ENCODE data around the gene AKAP12. TPM values are rescaled to one million over a fixed set of nuclear protein-coding genes. Genes with fewer than 3 reads are reported as not detected.

Gene AKAP12
- polyA plus RNA-seq, 1 donor from 2014 or later: 21.5 TPM

GRCh38 chr6:151391471-151392413 is 152.0 kb downstream of the AKAP12 start, which contains the start of gene ZBTB2:
ZBTB2 (minus strand) TSS chr6:151391559; CDS start chr6:151373637, 17,922 bp downstream.
- H3K27ac ChIP-seq (ENCODE audit: low read length): peak within 1 kb of the TSS; percentile 94
- H3F3A ChIP-seq (ENCODE audit: insufficient read depth, low read length, poor library complexity, severe bottlenecking): peaks cover 11% of the 10 kb centered on the region
- no peaks in the 10 kb centered on the region for H3K9me3 ChIP-seq (ENCODE audit: low read length)
- peak within 1 kb of the TSS; percentile 86 for H3K4me2 ChIP-seq (ENCODE audit: low read length)
- no peaks in the 10 kb centered on the region for H3K27me3 ChIP-seq (ENCODE audit: insufficient read depth, low read depth, low read length)
- H3K36me3 ChIP-seq (ENCODE audit: insufficient read depth, low read length): no peaks in the 10 kb centered on the region
- peaks cover 60% of the 10 kb centered on the region for H3K79me2 ChIP-seq (replicated peaks; ENCODE audit: insufficient read depth, low read length)
- peak within 1 kb of the TSS; percentile 98 for H3K9ac ChIP-seq (ENCODE audit: low read length)
- H2AFZ ChIP-seq (ENCODE audit: low read depth, low read length): peak within 1 kb of the TSS; percentile 69
- H3K9me2 ChIP-seq (ENCODE audit: insufficient read depth, low read length): no peaks in the 10 kb centered on the region
- peak within 1 kb of the TSS; percentile 95 for H3K4me3 ChIP-seq (ENCODE audit: low read length)
- TF ChIP-seq SMC3 (conservative IDR thresholded peaks at IDR 0.05; ENCODE audit: poor library complexity) (no peak), TAF1 (IDR thresholded peaks at IDR 0.05; ENCODE audit: low read depth) (no peak), EZH2 (IDR thresholded peaks at IDR 0.05; ENCODE audit: borderline replicate concordance, insufficient read depth, low read length, poor library complexity, severe bottlenecking) (no peak), EP300 (conservative IDR thresholded peaks at IDR 0.05; ENCODE audit: poor library complexity, severe bottlenecking) (no peak), RAD21 (conservative IDR thresholded peaks at IDR 0.05) (no peak), POLR2AphosphoS5 (IDR thresholded peaks at IDR 0.05) (peak; percentile 9), MXI1 (conservative IDR thresholded peaks at IDR 0.05; ENCODE audit: poor library complexity, severe bottlenecking) (peak; percentile 79)
- TF ChIP-seq, protein P1, sequence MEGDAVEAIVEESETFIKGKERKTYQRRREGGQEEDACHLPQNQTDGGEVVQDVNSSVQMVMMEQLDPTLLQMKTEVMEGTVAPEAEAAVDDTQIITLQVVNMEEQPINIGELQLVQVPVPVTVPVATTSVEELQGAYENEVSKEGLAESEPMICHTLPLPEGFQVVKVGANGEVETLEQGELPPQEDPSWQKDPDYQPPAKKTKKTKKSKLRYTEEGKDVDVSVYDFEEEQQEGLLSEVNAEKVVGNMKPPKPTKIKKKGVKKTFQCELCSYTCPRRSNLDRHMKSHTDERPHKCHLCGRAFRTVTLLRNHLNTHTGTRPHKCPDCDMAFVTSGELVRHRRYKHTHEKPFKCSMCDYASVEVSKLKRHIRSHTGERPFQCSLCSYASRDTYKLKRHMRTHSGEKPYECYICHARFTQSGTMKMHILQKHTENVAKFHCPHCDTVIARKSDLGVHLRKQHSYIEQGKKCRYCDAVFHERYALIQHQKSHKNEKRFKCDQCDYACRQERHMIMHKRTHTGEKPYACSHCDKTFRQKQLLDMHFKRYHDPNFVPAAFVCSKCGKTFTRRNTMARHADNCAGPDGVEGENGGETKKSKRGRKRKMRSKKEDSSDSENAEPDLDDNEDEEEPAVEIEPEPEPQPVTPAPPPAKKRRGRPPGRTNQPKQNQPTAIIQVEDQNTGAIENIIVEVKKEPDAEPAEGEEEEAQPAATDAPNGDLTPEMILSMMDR (IDR thresholded peaks at IDR 0.05; ENCODE audit: poor library complexity, severe bottlenecking): no peak
- H4K20me1 ChIP-seq (ENCODE audit: insufficient read depth): peaks cover 24% of the 10 kb centered on the region

DNA sequence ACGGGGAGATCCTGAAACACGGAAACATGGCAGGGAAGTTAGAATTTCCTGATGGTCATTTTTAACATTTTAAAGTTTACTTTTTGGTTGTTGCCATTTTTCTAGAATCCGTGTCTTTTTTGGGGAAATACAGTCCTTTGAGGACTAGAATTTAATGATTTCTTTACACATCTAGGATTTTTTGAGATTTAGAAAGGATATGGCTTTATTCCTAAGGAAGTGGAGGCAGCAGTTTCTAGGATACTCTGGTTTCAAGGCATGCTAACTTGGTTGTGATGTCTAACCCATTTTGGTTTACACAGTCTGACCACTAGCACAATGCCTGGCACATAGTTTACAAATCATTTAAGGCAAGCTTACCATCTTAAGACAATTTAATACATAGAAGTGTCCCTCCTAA is 152.7 kb downstream of the AKAP12 start:
- H3F3A ChIP-seq (ENCODE audit: insufficient read depth, low read length, poor library complexity, severe bottlenecking): peaks cover 11% of the 10 kb centered on the region
- H3K27ac ChIP-seq (ENCODE audit: low read length): peak overlapping the region; percentile 4
- no peaks in the 10 kb centered on the region for H3K27me3 ChIP-seq (ENCODE audit: insufficient read depth, low read depth, low read length)
- no peaks in the 10 kb centered on the region for H3K9me2 ChIP-seq (ENCODE audit: insufficient read depth, low read length)
- peaks cover 24% of the 10 kb centered on the region for H4K20me1 ChIP-seq (ENCODE audit: insufficient read depth)
- H3K9ac ChIP-seq (ENCODE audit: low read length): peak overlapping the region; percentile 98
- peak overlapping the region; percentile 86 for H3K4me2 ChIP-seq (ENCODE audit: low read length)
- H3K4me3 ChIP-seq (ENCODE audit: low read length): peak overlapping the region; percentile 95
- H3K9me3 ChIP-seq (ENCODE audit: low read length): no peaks in the 10 kb centered on the region
- peaks cover 60% of the 10 kb centered on the region for H3K79me2 ChIP-seq (replicated peaks; ENCODE audit: insufficient read depth, low read length)
- H3K36me3 ChIP-seq (ENCODE audit: insufficient read depth, low read length): no peaks in the 10 kb centered on the region
- TF ChIP-seq MXI1 (conservative IDR thresholded peaks at IDR 0.05; ENCODE audit: poor library complexity, severe bottlenecking): no peak
- TF ChIP-seq EZH2 (IDR thresholded peaks at IDR 0.05; ENCODE audit: borderline replicate concordance, insufficient read depth, low read length, poor library complexity, severe bottlenecking): no peak
- no peak for TF ChIP-seq TAF1 (IDR thresholded peaks at IDR 0.05; ENCODE audit: low read depth)
- no peak overlapping the region for H2AFZ ChIP-seq (ENCODE audit: low read depth, low read length)

GRCh38 chr6:151393410-151393809 is 153.6 kb downstream of the AKAP12 start:
- Histone ChIP-seq H3K79me2 (replicated peaks; ENCODE audit: insufficient read depth, low read length) (peaks cover 59% of the 10 kb centered on the region), H3K9me2 (ENCODE audit: insufficient read depth, low read length) (no peaks in the 10 kb centered on the region), H3K27me3 (ENCODE audit: insufficient read depth, low read depth, low read length) (no peaks in the 10 kb centered on the region), H3F3A (ENCODE audit: insufficient read depth, low read length, poor library complexity, severe bottlenecking) (peaks cover 6% of the 10 kb centered on the region), H3K9me3 (ENCODE audit: low read length) (no peaks in the 10 kb centered on the region), H3K27ac (ENCODE audit: low read length) (no peak overlapping the region), H4K20me1 (ENCODE audit: insufficient read depth) (peaks cover 24% of the 10 kb centered on the region), H3K9ac (ENCODE audit: low read length) (no peak overlapping the region), H3K36me3 (ENCODE audit: insufficient read depth, low read length) (no peaks in the 10 kb centered on the region), H3K4me2 (ENCODE audit: low read length) (peak overlapping the region; percentile 86), H3K4me3 (ENCODE audit: low read length) (peak overlapping the region; percentile 95), H2AFZ (ENCODE audit: low read depth, low read length) (no peak overlapping the region)
- no peak for TF ChIP-seq POLR2AphosphoS5 (IDR thresholded peaks at IDR 0.05)
- no peak for TF ChIP-seq EP300 (conservative IDR thresholded peaks at IDR 0.05; ENCODE audit: poor library complexity, severe bottlenecking)
- TF ChIP-seq TAF1 (IDR thresholded peaks at IDR 0.05; ENCODE audit: low read depth): no peak
- TF ChIP-seq REST (IDR thresholded peaks at IDR 0.05; ENCODE audit: borderline replicate concordance): no peak

All from neural cell (in vitro differentiated cells).